CD14-positive monocyte (primary cell): ENCODE measurements around the gene URM1. TPM values are rescaled to one million over a fixed set of nuclear protein-coding genes. Genes with fewer than 3 reads are reported as not detected.
A peak's percentile ranks its signal among the peaks of the same experiment; 100 is the strongest.

ENCODE experiments used
- DNase-seq, 3 donors: peaks; one replicate each; pipeline ENCODE4 v3.0.0-alpha.2; 2011 to 2022
- H2AFZ ChIP-seq: 2 replicates; pipeline ENCODE4 v1.6.0; 2012; ENCODE audit warnings: mild to moderate bottlenecking, low read depth, low read length, inconsistent platforms; ENCODE audit not compliant: insufficient read depth, poor library complexity, severe bottlenecking
- H3K27ac ChIP-seq, 2 donors: 1 replicate in 1 of 2; 2 replicates in 1 of 2; pipeline ENCODE4 v1.5.1; 2012 to 2013; ENCODE audit warnings: low read length in 2 of 2, control low read depth in 1 of 2, inconsistent platforms in 1 of 2, low read depth in 1 of 2, mild to moderate bottlenecking in 1 of 2
- H3K27me3 ChIP-seq, 2 donors: one replicate each; pipeline versions ENCODE4 v1.6.0 to v1.6.1; 2011 to 2013; ENCODE audit warnings: low read length in 2 of 2; ENCODE audit not compliant: control insufficient read depth in 2 of 2, insufficient read depth in 2 of 2
- H3K36me3 ChIP-seq, 2 donors: replicated peaks in 1 of 2; 1 replicate in 1 of 2; 2 replicates in 1 of 2; pipeline versions ENCODE4 v1.5.1 to v1.6.1; 2012 to 2013; ENCODE audit warnings: low read length in 2 of 2, control low read depth in 1 of 2, inconsistent platforms in 1 of 2, mild to moderate bottlenecking in 1 of 2; ENCODE audit not compliant: insufficient read depth in 2 of 2, control insufficient read depth in 1 of 2
- H3K4me1 ChIP-seq, 2 donors: 1 replicate in 1 of 2; 2 replicates in 1 of 2; pipeline versions ENCODE4 v1.5.1 to v1.6.1; 2012 to 2013; ENCODE audit warnings: low read length in 2 of 2, control low read depth in 1 of 2, inconsistent platforms in 1 of 2, mild to moderate bottlenecking in 1 of 2, moderate library complexity in 1 of 2; ENCODE audit not compliant: insufficient read depth in 2 of 2, control insufficient read depth in 1 of 2
- H3K4me2 ChIP-seq: replicated peaks from 2 replicates; pipeline ENCODE3; 2012; ENCODE audit warnings: low read length, moderate library complexity, mild to moderate bottlenecking; ENCODE audit not compliant: poor library complexity, severe bottlenecking; ENCODE audit errors: extremely low read depth
- H3K4me3 ChIP-seq, 3 experiments: fragments of 200-600 bp in 1 of 3; sonication (generic) in 1 of 3; replicated peaks in 1 of 3; 1 replicate in 2 of 3; 2 replicates in 1 of 3; pipeline ENCODE4 v1.5.1; 2011 to 2013; ENCODE audit warnings: low read length in 3 of 3, mild to moderate bottlenecking in 3 of 3, control low read depth in 2 of 3, low read depth in 2 of 3, inconsistent platforms in 1 of 3, moderate library complexity in 1 of 3
- H3K79me2 ChIP-seq: 2 replicates; pipeline ENCODE4 v1.6.0; 2012; ENCODE audit warnings: mild to moderate bottlenecking, control low read depth, inconsistent platforms, low read length, moderate library complexity; ENCODE audit not compliant: insufficient read depth
- H3K9ac ChIP-seq: 2 replicates; pipeline ENCODE4 v1.6.0; 2017; ENCODE audit warnings: low read length, mild to moderate bottlenecking; ENCODE audit not compliant: insufficient read depth, poor library complexity, severe bottlenecking
- H3K9me3 ChIP-seq, 2 donors: replicated peaks in 1 of 2; 1 replicate in 1 of 2; 2 replicates in 1 of 2; pipeline versions ENCODE4 v1.5.1 to v1.6.1; 2012 to 2013; ENCODE audit warnings: low read length in 2 of 2, control low read depth in 1 of 2; ENCODE audit not compliant: control insufficient read depth in 1 of 2, insufficient read depth in 1 of 2
- H4K20me1 ChIP-seq: 2 replicates; pipeline ENCODE4 v1.6.0; 2012; ENCODE audit warnings: mild to moderate bottlenecking, low read length, control low read depth, moderate library complexity; ENCODE audit not compliant: insufficient read depth
- H3K27ac Mint-ChIP-seq, 7 donors: one replicate each; pipeline ENCODE4 v1.8.0; 2020; ENCODE audit warnings: mild to moderate bottlenecking in 7 of 7, mixed read lengths in 7 of 7, moderate library complexity in 6 of 7, inconsistent platforms in 2 of 7
- H3K27me3 Mint-ChIP-seq, 3 donors: one replicate each; pipeline ENCODE4 v1.8.0; 2021 to 2022; ENCODE audit warnings: low read depth in 3 of 3, mild to moderate bottlenecking in 3 of 3, mixed read lengths in 3 of 3, moderate library complexity in 3 of 3, inconsistent platforms in 1 of 3
- H3K36me3 Mint-ChIP-seq, 2 donors: one replicate each; pipeline ENCODE4 v1.8.0; 2020; ENCODE audit warnings: mixed read lengths in 2 of 2, inconsistent platforms in 1 of 2, mild to moderate bottlenecking in 1 of 2
- H3K4me1 Mint-ChIP-seq: one replicate; pipeline ENCODE4 v1.8.0; 2020; ENCODE audit warnings: mild to moderate bottlenecking, mixed read lengths
- H3K4me3 Mint-ChIP-seq, 2 donors: one replicate each; pipeline ENCODE4 v1.8.0; 2020; ENCODE audit warnings: mild to moderate bottlenecking in 2 of 2, mixed read lengths in 2 of 2, moderate library complexity in 1 of 2
- H3K9me3 Mint-ChIP-seq, 7 donors: one replicate each; pipeline ENCODE4 v1.8.0; 2020 to 2022; ENCODE audit warnings: mixed read lengths in 7 of 7, mild to moderate bottlenecking in 6 of 7, moderate library complexity in 6 of 7, inconsistent platforms in 2 of 7
- WGBS: methylation state at CpG from one replicate; pipeline ENCODE4 v1.1.5; 2013; ENCODE audit warnings: missing lambda C conversion rate; ENCODE audit not compliant: insufficient coverage; 5-methylcytosine and 5-hydroxymethylcytosine counted together
- intact Hi-C, 2 donors: fragments of 100-400 bp; cut with micrococcal nuclease; formaldehyde crosslinking; loops; one replicate each; pipeline versions ENCODE4 v1.15.0 to v1.15.1; 2023
- polyA plus RNA-seq, 3 donors: library from polyadenylated mRNA; depleted of rRNA in 1 of 3; unstranded in 2 of 3; stranded (reverse) in 1 of 3; fragments of 300-500 nt in 2 of 3; fragments of >200 nt in 1 of 3; fragmentation: Illumina TruSeq in 2 of 3; gene quantifications; 1 replicate in 2 of 3; 2 replicates in 1 of 3; pipeline ENCODE4 v1.2.3, GENCODE V29; 2012 to 2021
- TF ChIP-seq, protein P1 (sequence below): fragments of 200-600 bp; IDR thresholded peaks from one replicate; pipeline ENCODE4 v1.8.0; 2022; ENCODE audit warnings: antibody characterized with exemption, mild to moderate bottlenecking

Gene URM1
- polyA plus RNA-seq, 3 donors, result 37.5 to 39.7 (median 38.3) TPM

GRCh38 chr9:128325629-128326028, 45.5 kb upstream of the URM1 start:
- peaks cover 8 to 30% of the 10 kb centered on the region in 2 donors for H3K36me3 ChIP-seq
- no peak overlapping the region for H3K4me3 Mint-ChIP-seq
- TF ChIP-seq, protein P1, sequence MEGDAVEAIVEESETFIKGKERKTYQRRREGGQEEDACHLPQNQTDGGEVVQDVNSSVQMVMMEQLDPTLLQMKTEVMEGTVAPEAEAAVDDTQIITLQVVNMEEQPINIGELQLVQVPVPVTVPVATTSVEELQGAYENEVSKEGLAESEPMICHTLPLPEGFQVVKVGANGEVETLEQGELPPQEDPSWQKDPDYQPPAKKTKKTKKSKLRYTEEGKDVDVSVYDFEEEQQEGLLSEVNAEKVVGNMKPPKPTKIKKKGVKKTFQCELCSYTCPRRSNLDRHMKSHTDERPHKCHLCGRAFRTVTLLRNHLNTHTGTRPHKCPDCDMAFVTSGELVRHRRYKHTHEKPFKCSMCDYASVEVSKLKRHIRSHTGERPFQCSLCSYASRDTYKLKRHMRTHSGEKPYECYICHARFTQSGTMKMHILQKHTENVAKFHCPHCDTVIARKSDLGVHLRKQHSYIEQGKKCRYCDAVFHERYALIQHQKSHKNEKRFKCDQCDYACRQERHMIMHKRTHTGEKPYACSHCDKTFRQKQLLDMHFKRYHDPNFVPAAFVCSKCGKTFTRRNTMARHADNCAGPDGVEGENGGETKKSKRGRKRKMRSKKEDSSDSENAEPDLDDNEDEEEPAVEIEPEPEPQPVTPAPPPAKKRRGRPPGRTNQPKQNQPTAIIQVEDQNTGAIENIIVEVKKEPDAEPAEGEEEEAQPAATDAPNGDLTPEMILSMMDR, result no peak
- H3K9me3 ChIP-seq, result no peaks in the 10 kb centered on the region
- peaks cover 30% of the 10 kb centered on the region for H3K79me2 ChIP-seq
- peak overlapping the region in 1 of 7 donors; percentile 45 for H3K27ac Mint-ChIP-seq
- H3K4me1 Mint-ChIP-seq, result peaks cover 14% of the 10 kb centered on the region
- H4K20me1 ChIP-seq, result no peaks in the 10 kb centered on the region
- H3K4me1 ChIP-seq, result peaks cover 20 to 23% of the 10 kb centered on the region in 2 donors
- no peak overlapping the region for H3K4me2 ChIP-seq
- peaks cover 0 to 3% (median 1%) of the 10 kb centered on the region in 3 donors for H3K27me3 Mint-ChIP-seq
- no peak overlapping the region for H3K9ac ChIP-seq
- H3K36me3 Mint-ChIP-seq, result peaks cover 24 to 28% of the 10 kb centered on the region in 2 donors
- H3K4me3 ChIP-seq, result no peak overlapping the region
- WGBS, result 87% methylated on average over 13 of the region's 13 CpGs
- DNase-seq, result no peak
- no peak overlapping the region for H2AFZ ChIP-seq
- H3K9me3 Mint-ChIP-seq, result no peaks in the 10 kb centered on the region
- no peaks in the 10 kb centered on the region for H3K27me3 ChIP-seq
- H3K27ac ChIP-seq, result no peak overlapping the region
- intact Hi-C loops, result loop anchor here in 1 of 2 donors (10.0 kb wide), 1 partner anchor 49 kb away; the partner anchor contains the start of gene URM1

GRCh38 chr9:128333451-128333869, 37.7 kb upstream of the URM1 start:
- DNase-seq, result no peak
- Mint-ChIP-seq H3K27me3 (peaks cover 0 to 3% (median 0%) of the 10 kb centered on the region in 3 donors), H3K27ac (peak overlapping the region in 1 of 7 donors; percentile 20), H3K36me3 (peaks cover 19 to 31% of the 10 kb centered on the region in 2 donors), H3K4me3 (peak overlapping the region in 1 of 2 donors; percentile 21), H3K4me1 (no peaks in the 10 kb centered on the region), H3K9me3 (no peaks in the 10 kb centered on the region)
- Histone ChIP-seq H3K4me1 (no peaks in the 10 kb centered on the region), H3K4me2 (no peak overlapping the region), H4K20me1 (no peaks in the 10 kb centered on the region), H3K4me3 (no peak overlapping the region), H3K36me3 (peaks cover 0 to 11% of the 10 kb centered on the region in 2 donors), H3K9me3 (no peaks in the 10 kb centered on the region), H3K9ac (no peak overlapping the region), H3K79me2 (no peaks in the 10 kb centered on the region), H3K27ac (no peak overlapping the region), H3K27me3 (no peaks in the 10 kb centered on the region), H2AFZ (no peak overlapping the region)
- TF ChIP-seq, protein P1, result no peak
- intact Hi-C loops, result no loop called here
- WGBS, result 99% methylated on average over 11 of the region's 11 CpGs
